Measurements from ENCODE around the gene MAD2L1BP.
"Not testable (repeated sequence)": the region's sequence is repeated elsewhere in the genome, so short reads cannot be mapped to it uniquely, and the experiment has no call there.

The MAD2L1BP gene

DNA sequence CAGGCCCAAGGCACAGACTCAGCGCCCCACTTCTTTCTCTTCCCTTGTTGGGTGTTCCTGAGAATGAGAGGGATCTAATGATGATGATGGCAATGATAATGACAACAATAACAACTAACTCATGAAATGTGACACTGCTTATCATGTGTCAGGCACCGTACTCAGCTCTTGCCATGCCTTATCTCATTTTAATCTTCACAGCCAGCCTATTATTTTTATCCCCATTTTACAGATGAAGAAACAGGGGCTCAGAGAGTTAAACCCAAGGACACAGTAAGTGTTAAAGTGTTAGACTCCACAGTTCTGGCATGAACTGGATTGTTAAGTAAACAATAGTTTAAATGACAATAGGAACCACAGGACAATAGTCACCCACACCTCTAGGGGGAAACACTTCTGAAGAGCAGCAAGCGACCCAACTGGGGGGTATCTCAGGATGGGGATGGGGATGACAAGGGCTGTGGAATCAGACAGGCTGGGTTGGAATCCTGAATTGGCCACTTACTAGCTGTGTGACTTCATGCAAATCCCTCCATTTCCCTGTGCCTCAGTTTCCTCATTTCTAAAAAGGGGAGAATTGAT, 21.7 kb downstream of the MAD2L1BP start:
- no peak for DNase-seq (ENCODE audit: low read depth, low spot score)
- H3K4me3 ChIP-seq (ENCODE audit: low read length): no peak overlapping the region

DNA sequence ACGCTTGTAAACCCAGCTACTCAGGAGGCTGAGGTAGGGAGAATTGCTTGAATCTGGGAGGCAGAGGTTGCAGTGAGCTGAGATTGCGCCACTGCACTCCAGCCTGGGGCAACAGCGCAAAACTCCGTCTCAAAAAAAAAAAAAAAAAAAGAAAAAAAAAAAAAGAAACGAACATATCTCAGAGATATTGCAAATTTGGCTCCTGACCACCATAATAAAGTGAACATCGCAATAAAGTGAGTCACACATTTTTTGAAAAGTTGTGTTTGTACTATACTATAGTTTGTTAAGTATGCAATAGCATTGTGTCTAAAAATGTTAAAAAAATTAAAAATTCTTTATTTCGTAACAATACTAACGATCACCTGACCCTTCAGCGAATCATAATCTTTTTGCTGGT, 22.5 kb downstream of the MAD2L1BP start:
- DNase-seq (ENCODE audit: low read depth, low spot score): no peak
- H3K4me3 ChIP-seq (ENCODE audit: low read length): no peak overlapping the region

DNA sequence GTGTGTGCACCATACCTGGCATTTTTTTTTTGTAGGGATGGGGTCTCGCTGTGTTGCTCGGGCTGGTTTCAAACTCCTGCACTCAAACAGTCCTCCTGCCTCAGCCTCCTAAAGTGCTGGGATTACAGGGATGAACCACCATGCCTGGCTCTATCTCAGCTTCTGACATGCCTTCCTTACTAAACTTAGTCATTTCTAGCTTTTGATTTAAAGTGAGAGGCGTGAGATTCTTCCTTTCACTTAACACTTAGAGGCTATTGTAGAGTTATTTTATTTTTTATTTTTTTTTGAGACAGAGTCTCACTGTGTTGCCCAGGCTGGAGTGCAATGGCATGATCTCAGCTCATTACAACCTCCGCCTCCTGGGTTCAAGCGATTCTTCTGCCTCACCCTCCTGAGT, 27.3 kb downstream of the MAD2L1BP start:
- not testable (repeated sequence) for DNase-seq (ENCODE audit: low read depth, low spot score); H3K4me3 ChIP-seq (ENCODE audit: low read length)

DNA sequence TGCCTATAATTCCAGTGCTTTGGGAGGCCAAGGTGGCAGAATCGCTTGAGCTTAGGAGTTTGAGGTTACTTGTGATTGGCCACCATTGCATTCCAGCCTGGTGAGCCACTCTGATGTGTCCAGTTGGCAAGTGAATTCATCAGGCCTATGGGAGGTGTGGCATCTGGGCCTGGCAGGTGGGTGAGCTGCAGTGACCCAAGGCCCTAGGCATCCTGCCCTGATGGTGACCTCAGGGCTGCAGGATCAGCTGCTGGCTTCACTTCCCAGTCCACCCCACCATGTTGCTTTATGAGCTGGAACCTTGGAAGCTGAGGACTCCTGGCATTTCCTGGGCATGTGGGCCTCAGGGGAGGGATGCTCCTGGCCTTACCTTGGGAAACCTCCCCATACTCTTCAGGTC, 29.7 kb downstream of the MAD2L1BP start:
- DNase-seq (ENCODE audit: low read depth, low spot score): no peak
- no peak overlapping the region for H3K4me3 ChIP-seq (ENCODE audit: low read length)

DNA sequence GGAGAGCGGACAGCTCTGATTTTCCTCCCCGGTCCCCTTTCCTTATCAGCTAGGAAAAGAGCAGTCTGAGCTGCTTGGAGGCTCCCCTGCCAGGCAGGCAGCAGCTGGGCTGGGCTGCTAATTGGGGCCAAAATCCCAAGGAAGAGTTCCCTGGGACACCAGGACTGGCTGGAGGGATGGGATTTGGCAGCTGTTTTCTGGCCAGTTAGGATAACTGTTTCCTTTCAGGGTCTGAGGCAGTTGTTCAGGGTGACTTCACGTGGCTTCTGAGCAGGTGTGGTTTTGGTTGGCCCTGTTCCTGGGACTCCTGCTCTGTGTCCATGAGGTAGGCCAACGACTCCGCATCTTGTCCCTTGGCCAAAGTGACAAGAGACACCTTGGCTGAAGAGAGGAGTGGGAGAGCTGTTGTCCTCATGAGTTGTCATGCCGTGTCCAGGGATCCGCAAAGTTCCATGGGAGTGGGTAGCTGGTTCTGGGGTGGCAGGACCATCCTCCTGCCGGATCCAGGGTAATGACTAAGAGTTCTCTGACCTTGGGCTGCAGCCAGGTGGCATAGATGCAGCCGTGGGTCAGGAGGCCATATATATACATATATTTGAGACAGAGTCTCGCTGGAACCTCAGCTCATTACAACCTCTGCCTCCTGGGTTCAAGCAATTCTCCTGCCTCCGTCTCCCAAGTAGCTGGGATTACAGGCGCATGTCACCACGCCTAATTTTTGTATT, 30.7 kb downstream of the MAD2L1BP start:
- DNase-seq (ENCODE audit: low read depth, low spot score): no peak
- H3K4me3 ChIP-seq (ENCODE audit: low read length): no peak overlapping the region

DNA sequence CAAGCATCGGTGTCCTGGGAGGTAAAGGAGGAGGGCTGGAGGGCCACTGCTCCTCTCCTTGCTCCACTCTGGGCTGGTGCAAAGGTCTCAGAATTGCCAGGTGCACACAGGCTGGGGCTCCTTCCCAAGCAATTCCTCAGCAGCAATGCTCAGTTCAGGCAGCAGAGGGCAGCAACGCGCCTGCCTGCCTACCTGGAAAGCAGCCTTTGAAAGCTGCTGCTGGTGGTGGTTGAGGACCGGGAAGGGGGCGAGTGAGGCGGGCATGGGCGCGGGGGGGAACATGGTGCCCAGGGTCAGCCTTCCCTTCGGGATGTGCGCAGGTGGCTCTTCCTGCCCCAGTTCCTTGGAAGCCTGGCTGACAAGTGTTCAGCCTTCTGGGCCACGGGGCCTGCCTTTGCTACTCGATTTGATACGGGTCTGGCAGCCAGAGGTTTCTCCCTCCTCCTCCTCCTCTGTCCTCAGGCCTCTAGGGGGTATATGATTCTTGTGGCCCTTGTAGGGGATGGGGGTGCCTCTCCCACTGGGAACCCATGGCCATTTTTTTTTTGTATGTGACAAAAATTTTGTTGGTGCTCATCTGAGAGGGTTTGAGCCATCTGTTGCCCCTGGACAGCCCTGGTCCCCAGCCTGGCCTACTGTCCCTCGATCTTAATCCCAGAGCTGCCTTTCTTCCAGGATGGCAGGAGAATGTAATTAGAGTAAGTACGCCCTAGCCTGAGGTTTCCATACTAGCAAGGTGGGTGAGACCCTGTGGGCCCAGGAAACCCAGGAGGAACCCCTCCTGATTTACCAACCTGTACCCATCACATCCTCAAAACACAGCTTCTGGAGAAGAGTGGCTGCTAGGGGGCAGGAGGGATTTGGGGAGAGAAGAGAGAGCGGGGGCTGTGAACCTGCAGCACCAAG, 31.9 kb downstream of the MAD2L1BP start:
- no peak overlapping the region for H3K4me3 ChIP-seq (ENCODE audit: low read length)
- DNase-seq (ENCODE audit: low read depth, low spot score): peak; percentile 64

DNA sequence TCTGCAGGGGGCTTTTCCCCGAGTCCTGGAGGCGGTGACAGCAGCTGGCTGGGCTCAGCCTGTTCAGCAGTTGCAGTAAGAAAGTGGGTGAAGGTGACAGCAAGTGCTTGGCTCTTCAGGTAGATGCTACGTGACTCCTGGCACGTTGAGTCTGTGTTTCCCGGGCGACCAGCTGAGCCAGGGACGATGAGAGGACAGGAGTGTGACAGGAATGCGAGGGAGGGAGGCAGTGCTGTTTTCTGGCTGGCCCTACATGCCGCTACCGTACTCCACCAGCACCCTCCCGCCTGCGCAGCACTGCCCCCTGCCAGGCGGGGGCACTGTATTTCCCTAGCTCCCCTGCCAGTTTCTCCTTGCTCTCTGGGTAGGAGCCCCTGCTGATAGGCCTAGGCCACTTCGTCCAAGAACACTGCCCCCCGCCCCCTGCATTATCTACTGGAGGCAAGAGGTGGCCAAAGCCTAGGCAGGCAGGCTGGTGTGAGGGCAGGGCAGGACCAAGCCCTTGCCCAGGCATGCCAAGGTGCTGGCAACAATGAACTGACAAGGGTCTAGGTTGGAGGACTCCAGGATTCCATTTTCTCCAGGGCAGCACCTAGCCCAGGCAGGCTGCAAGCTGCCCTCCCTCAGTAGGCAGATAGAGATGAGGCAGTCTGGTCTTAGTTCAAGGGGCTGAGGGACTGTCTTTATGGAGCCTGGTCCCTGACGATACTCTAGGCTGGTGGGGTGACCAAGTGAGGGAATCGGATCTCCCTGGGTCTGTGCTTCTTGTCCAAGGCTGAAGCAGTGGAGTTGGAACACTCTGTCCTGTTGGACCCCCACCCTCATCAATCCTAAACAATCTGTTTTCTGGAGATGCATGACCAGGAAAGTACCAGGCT, 32.8 kb downstream of the MAD2L1BP start:
- H3K4me3 ChIP-seq (ENCODE audit: low read length): no peak overlapping the region
- DNase-seq (ENCODE audit: low read depth, low spot score): no peak

DNA sequence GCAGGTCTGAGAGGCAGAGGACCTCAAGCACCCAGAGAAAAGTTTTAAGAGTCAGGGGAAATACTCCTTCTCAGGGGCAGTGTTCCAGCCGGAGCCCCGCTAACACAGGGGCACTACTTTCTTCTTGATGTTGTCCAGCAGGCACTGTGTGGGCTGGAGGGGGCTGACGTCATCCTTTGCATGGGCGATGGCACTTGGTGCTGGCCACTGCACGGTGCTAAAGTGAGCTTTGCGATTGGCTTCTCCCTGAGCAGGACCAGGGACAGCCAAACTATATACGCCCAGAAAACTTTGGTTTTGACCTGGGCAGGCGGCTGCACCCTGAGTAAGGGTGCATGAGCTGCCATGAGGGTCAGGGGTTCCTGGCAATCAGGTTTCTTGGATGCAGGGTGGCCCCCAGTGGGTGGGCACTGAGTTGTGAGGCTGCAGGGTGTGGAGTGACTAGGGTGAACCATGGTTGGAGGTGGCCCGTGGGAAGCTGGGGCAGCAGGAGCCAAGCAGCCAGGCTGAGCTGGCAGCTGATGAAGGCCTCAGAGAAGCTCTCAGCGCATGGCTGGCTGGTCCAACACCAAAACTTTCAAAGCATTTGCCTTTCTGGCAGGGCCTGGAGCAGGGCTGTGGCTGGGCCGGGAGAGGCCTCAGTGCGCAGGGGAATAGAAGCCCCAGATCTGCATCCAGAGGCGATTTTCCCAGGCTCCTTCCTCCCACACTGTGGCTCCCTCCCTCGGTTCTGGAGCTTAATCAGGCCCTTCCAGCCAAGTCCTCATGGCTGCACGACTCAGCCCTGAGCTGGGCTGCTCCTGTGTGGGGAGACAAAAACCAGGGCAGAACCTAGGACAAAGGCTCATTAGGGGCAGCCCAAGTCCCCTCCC, 33.6 kb downstream of the MAD2L1BP start:
- DNase-seq (ENCODE audit: low read depth, low spot score): no peak
- no peak overlapping the region for H3K4me3 ChIP-seq (ENCODE audit: low read length)

DNA sequence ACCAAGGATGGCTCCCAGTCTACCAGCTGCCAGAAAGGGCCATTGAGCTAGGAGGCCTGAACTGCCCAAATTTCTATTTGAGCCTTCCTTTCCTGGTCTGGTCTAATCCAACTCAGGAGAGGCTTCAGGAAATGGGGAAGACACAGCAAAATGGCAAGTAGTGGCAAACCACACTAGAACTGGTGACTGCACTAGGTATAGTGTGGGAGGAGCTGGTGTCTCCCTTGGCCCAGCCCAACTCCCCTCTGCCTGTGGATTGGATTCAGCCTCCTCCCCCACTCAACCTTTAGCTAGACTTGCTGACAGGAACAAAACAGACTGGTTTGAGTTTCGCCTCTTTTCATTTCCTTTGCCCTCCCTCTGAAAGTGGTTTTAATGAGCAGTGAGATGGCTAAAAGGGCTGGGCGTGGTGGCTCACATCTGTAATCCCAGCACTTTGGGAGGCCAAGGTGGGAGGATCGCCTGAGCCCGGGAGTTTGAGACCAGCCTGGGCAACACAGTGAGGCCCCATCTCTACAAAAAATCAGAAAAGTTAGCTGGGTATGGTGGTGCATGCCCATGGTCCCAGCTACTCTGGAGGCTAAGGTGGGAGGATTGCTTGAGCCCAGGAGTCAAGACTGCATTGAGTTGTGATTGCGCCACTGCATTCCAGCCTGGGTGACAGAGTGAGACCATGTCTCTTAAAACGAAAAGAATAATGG, 34.4 kb downstream of the MAD2L1BP start:
- DNase-seq (ENCODE audit: low read depth, low spot score): peak; percentile 28
- H3K4me3 ChIP-seq (ENCODE audit: low read length): no peak overlapping the region

DNA sequence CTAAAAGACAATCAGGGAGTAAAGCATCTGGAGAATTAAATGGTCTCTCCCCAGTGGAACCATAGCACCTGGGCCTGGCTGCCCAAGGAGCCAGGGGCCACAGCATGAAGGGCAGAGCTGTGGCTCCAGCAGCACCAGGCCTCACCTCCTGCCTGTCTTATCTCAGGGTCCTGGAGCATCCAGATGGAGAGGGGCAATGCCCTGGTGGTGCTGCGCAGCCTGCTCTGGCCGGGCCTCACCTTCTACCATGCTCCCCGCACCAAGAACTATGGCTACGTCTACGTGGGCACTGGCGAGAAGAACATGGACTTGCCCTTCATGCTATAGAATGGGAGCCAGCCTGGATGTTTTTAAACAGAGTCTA, 35.0 kb downstream of the MAD2L1BP start:
- no peak for DNase-seq (ENCODE audit: low read depth, low spot score)
- no peak overlapping the region for H3K4me3 ChIP-seq (ENCODE audit: low read length)

DNA sequence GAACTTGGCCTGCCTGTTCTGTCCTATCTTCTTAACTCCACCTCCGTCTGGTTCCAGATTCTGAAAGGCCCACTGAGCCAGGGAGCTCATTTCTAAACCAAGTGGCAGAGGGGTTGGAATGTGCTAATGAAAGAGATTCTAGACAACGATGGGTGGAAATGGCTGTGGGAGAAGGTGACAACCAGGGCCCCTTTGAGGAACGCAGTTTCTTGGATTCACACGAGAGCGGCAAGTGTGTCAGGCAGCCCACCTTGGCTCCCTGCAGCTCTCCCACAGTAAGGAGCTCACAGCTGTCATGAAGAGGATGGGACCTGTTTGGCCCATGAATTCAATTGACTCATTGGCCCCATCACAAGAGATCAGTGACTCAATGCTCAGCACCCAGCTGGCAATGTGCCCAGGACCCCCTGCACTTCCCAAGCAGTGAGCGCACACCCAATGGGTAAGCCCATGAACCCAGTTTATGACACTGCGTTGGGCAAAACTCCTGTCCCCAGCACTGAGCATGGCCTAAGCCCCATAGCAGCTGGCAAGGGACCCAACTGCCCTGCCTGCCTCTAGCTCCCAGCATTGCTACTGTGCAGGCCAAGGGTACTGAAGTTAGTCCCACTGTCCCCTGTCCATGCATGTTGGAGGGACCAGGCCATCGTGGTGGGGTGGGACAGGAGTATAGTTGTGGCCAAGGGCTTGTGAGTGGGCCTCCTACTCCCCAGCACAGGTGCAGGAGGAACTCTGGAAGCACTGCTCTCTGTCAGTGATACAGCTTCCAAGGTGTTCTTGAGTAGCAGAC, 35.6 kb downstream of the MAD2L1BP start:
- H3K4me3 ChIP-seq (ENCODE audit: low read length): no peak overlapping the region
- no peak for DNase-seq (ENCODE audit: low read depth, low spot score)

DNA sequence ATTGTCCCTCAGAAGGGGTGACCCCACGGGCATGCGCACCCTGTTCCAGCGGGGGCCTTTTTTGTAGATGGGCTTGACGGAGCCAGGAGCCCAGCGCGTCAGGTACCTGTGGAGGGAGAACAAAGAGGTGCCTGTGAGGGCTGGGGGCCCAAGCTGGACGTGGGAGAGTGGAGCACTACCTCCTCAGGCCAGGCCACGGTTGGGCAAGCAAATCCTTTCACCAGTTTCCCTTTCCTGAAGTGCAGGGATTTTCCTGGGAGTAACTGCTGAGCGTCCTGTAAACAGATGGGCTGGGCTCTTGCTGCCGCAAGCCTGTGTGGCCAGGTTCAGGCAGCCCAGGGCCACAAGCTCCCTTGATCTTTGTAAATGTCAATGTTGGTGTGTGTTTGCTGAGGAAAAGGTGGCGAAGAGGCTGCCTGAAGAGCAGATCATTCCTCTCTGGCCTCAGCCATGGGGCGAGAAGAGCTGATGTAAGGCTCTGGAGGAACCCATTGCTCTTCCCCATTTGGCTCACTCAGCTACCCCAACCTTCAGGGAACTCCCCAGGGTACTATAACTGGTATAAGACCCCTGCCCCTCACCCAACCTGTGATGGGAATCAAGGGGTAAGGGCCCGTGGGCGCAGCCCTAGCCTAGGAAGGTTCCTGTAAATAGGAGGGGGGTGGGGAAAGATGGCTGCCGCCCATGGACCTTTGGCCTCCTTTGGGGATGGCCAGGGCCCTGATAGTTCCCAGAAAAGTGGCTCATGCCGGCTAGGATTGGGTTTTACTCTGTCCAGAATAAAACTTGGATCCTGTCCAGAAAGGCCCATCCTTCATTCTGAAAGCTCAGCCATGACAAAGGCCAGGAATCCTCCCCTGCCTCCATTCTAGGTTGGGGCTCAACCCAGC, 36.4 kb downstream of the MAD2L1BP start:
- H3K4me3 ChIP-seq (ENCODE audit: low read length): no peak overlapping the region
- no peak for DNase-seq (ENCODE audit: low read depth, low spot score)

DNA sequence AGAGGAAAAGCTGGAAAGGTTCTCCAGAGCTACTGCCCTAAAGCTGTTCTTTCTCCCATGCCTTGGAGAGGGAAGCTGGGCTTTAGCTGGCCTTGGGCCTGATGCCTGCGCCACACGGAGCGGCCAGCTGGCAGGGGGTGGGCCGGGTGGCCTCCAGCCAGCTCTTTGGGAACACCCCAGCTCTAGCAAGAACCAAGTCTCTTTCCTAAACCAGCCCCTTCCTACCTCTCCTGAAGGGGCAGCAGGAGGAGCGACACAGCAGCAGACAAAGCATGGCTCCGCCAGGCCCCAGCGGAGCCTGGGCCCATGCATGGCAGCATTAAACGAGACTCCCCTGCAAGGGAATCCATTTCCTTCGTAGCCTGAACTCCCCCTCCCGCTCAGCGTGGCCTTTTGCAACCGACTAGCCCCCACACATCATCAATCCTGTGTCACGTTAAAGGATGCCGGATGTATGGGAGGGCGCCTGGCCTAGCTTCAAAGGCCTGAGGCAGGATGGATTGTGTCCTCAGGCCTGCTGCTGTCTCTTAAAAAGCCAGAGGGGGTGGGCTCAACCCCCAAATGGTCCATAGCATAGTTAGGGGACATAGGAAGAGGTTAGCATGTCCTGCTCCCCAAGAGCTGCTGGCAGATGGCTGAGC, 37.9 kb downstream of the MAD2L1BP start:
- no peak for DNase-seq (ENCODE audit: low read depth, low spot score)
- no peak overlapping the region for H3K4me3 ChIP-seq (ENCODE audit: low read length)

DNA sequence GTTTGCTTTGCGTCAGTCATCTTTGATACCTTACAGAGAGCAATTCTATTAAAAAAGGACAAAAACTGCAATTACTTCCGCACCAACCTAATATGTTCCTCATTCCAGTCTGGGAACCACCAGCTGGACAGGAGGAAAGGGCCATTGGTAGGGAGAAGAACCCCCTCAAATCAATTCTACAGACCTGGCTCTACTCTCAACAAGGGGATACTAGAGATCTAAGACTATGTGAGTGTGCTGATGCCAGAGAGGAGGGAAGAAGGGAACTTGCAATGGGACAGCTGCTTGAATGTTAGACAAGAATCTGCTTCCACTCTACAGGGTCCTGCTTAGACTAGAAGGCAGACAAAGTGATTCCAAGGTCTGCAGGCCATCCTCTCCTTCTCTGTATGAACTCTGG, 38.7 kb downstream of the MAD2L1BP start:
- H3K4me3 ChIP-seq (ENCODE audit: low read length): no peak overlapping the region
- no peak for DNase-seq (ENCODE audit: low read depth, low spot score)

DNA sequence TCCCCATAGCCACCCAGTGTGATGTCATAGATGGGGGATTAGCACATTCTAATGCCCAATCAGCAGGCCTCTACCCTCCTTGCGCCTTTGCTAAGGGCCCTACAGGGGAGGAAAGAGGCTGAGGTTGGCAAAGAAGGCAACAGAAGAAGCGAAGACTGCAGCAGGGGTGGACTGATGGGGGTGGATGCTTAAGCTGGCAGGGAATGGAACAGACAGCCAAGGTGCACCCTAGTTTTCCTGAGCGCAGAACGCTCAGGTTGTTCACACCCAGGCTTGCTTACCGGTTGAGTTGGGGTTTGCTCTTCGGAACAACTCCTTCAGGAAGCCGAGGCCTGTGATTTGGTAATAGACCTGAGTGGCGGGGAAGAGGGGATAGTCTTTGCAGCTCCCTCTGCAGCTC, 39.3 kb downstream of the MAD2L1BP start:
- H3K4me3 ChIP-seq (ENCODE audit: low read length): no peak overlapping the region
- no peak for DNase-seq (ENCODE audit: low read depth, low spot score)
